GM18861 (cell line): ENCODE data around the gene ZNF613.
A peak's percentile ranks its signal among the peaks of the same experiment; 100 is the strongest.
"Not testable (repeated sequence)": the region's sequence is repeated elsewhere in the genome, so short reads cannot be mapped to it uniquely, and the experiment has no call there.

ENCODE experiments used
- ATAC-seq: cut with Tn5 transposase; IDR thresholded peaks from one replicate; pipeline ENCODE4 v1.9.1; 2021; ENCODE audit not compliant: unreplicated experiment

ZNF613 gene

GRCh38 chr19:51926784-51927741 lies at the start of gene ZNF613:
Gene ZNF613, plus strand, starts transcription at chr19:51927472. Its CDS starts 8,749 bp downstream, at chr19:51936221.
- ATAC-seq, result peak; percentile 78

GRCh38 chr19:51882518-51882917 lies 44.8 kb upstream of the ZNF613 start:
- ATAC-seq, result no peak

- no peak for ATAC-seq
Measured at GRCh38 chr19:51884713-51885112, 42.6 kb upstream of the ZNF613 start.

GRCh38 chr19:51887522-51888498 lies 39.5 kb upstream of the ZNF613 start, which contains the start of gene ZNF577:
Gene ZNF577, minus strand, starts transcription at chr19:51887951. Its CDS starts 7,569 bp downstream, at chr19:51880382.
- no peak for ATAC-seq

- no peak for ATAC-seq
Measured at GRCh38 chr19:51889934-51890333, 37.3 kb upstream of the ZNF613 start.

GRCh38 chr19:51891193-51891747 lies 36.0 kb upstream of the ZNF613 start:
- no peak for ATAC-seq

GRCh38 chr19:51901860-51902259 lies 25.4 kb upstream of the ZNF613 start:
- no peak for ATAC-seq

- no peak for ATAC-seq
Measured at GRCh38 chr19:51903192-51903591, 24.1 kb upstream of the ZNF613 start.

- ATAC-seq, result peak; percentile 88
Measured at GRCh38 chr19:51904331-51905165, 22.7 kb upstream of the ZNF613 start, which contains the start of gene ZNF649. Gene ZNF649, minus strand, starts transcription at chr19:51905017. Its CDS starts 4,910 bp downstream, at chr19:51900107.

- no peak for ATAC-seq
Measured at GRCh38 chr19:51905206-51905605, 22.1 kb upstream of the ZNF613 start.

- ATAC-seq, result not testable (repeated sequence)
Measured at GRCh38 chr19:51905639-51906038, 21.6 kb upstream of the ZNF613 start.

- ATAC-seq, result not testable (repeated sequence)
Measured at GRCh38 chr19:51906108-51906507, 21.2 kb upstream of the ZNF613 start.

GRCh38 chr19:51907981-51908380 lies 19.3 kb upstream of the ZNF613 start:
- not testable (repeated sequence) for ATAC-seq

GRCh38 chr19:51915324-51915867 lies 11.9 kb upstream of the ZNF613 start:
- no peak for ATAC-seq

GRCh38 chr19:51916167-51916566 lies 11.1 kb upstream of the ZNF613 start:
- no peak for ATAC-seq

GRCh38 chr19:51919606-51920005 lies 7.7 kb upstream of the ZNF613 start:
- ATAC-seq, result no peak

- ATAC-seq, result no peak
Measured at GRCh38 chr19:51921949-51922348, 5.3 kb upstream of the ZNF613 start.

GRCh38 chr19:51926426-51926783 lies 867 bp upstream of the ZNF613 start:
- no peak for ATAC-seq

- ATAC-seq, result no peak
Measured at GRCh38 chr19:51927859-51928258, 587 bp downstream of the ZNF613 start.

GRCh38 chr19:51931921-51932320 lies 4.6 kb downstream of the ZNF613 start:
- ATAC-seq, result no peak
